NOMO-1 treated with dmso at 0.1 percent for 144 hours (cell line): Measurements from ENCODE around the gene MKRN2.
"Not testable (repeated sequence)": the region's sequence is repeated elsewhere in the genome, so short reads cannot be mapped to it uniquely, and the experiment has no call there.

Experiments used
- DNase-seq: peaks from one replicate; lab custom pipeline; 2025; ENCODE audit not compliant: unreplicated experiment; lab: John Stamatoyannopoulos, UW

MKRN2 gene

GRCh38 chr3:12627370-12627769, 70.5 kb downstream of the MKRN2 start:
- DNase-seq = no peak

- DNase-seq = no peak
Measured at GRCh38 chr3:12628813-12629212, 71.9 kb downstream of the MKRN2 start.

GRCh38 chr3:12629560-12629959, 72.7 kb downstream of the MKRN2 start:
- no peak for DNase-seq

- DNase-seq = no peak
Measured at GRCh38 chr3:12630292-12630691, 73.4 kb downstream of the MKRN2 start.

GRCh38 chr3:12630843-12631242, 74.0 kb downstream of the MKRN2 start:
- DNase-seq = not testable (repeated sequence)

- DNase-seq = no peak
Measured at GRCh38 chr3:12632523-12632922, 75.6 kb downstream of the MKRN2 start.

GRCh38 chr3:12633108-12633507, 76.2 kb downstream of the MKRN2 start:
- no peak for DNase-seq
